Measurements from ENCODE around the gene KDM3B.

Gene KDM3B

DNA sequence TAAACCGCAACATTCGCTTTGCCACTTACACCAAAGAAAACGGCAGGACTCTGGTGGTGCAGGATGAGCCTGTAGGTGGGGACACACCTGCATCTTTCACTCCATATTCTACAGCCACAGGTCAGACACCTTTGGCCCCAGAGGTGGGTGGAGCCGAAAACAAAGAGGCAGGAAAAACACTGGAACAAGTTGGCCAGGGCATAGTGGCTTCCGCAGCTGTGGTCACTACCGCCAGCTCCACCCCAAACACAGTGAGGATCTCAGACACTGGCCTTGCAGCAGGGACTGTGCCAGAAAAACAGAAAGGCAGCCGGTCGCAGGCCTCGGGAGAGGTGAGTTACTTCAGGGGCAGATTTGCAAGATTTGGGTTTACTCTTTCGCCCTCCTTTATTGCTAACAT is 33.8 kb downstream of the KDM3B start:
- no peak for TF ChIP-seq FOXM1 (IDR thresholded peaks at IDR 0.05; ENCODE audit: borderline replicate concordance, low read depth)
- no peak for TF ChIP-seq CREB1 (IDR thresholded peaks at IDR 0.05; ENCODE audit: low read depth)
- no peak for TF ChIP-seq NFIC (IDR thresholded peaks at IDR 0.05)
- TF ChIP-seq CEBPB (IDR thresholded peaks at IDR 0.05): no peak
- TF ChIP-seq TCF12 (IDR thresholded peaks at IDR 0.05; ENCODE audit: low read depth): no peak
- no peak for TF ChIP-seq TAF1 (IDR thresholded peaks at IDR 0.05; ENCODE audit: low read depth)
- TF ChIP-seq MAX (IDR thresholded peaks at IDR 0.05): no peak
- no peak for TF ChIP-seq YY1 (IDR thresholded peaks at IDR 0.05; ENCODE audit: low read depth)
- no peak for TF ChIP-seq ZBTB7A (IDR thresholded peaks at IDR 0.05; ENCODE audit: low read depth)
- TF ChIP-seq TEAD4 (IDR thresholded peaks at IDR 0.05): no peak

DNA sequence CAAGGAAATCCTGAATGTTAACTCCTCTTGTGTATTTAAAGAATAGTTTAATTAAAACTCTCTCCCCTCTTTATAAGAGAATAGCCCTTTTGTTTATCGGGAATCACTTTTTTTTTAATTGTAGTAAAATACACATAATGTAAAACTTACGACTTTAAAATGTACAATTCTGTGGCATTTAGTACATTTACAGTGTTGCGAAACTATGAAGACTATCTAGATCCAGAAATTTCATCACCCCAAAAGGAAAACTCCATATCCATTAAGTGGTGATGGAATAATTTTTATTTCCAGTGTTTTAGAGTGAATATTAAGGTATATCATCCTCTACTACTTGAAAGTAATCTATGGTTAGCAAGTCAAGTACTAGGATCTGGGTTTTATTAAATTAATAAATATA is 36.8 kb downstream of the KDM3B start:
- peak; percentile 74; the same call in 1 of the 2 replicates for TF ChIP-seq CEBPB (IDR thresholded peaks at IDR 0.05)
- no peak for TF ChIP-seq TAF1 (IDR thresholded peaks at IDR 0.05; ENCODE audit: low read depth)

GRCh38 chr5:138391859-138392386 is 39.4 kb downstream of the KDM3B start:
- TF ChIP-seq, protein P1, sequence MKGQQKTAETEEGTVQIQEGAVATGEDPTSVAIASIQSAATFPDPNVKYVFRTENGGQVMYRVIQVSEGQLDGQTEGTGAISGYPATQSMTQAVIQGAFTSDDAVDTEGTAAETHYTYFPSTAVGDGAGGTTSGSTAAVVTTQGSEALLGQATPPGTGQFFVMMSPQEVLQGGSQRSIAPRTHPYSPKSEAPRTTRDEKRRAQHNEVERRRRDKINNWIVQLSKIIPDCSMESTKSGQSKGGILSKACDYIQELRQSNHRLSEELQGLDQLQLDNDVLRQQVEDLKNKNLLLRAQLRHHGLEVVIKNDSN (IDR thresholded peaks at IDR 0.05): no peak
- no peak for TF ChIP-seq CREB1 (IDR thresholded peaks at IDR 0.05; ENCODE audit: low read depth)
- TF ChIP-seq, protein P2, sequence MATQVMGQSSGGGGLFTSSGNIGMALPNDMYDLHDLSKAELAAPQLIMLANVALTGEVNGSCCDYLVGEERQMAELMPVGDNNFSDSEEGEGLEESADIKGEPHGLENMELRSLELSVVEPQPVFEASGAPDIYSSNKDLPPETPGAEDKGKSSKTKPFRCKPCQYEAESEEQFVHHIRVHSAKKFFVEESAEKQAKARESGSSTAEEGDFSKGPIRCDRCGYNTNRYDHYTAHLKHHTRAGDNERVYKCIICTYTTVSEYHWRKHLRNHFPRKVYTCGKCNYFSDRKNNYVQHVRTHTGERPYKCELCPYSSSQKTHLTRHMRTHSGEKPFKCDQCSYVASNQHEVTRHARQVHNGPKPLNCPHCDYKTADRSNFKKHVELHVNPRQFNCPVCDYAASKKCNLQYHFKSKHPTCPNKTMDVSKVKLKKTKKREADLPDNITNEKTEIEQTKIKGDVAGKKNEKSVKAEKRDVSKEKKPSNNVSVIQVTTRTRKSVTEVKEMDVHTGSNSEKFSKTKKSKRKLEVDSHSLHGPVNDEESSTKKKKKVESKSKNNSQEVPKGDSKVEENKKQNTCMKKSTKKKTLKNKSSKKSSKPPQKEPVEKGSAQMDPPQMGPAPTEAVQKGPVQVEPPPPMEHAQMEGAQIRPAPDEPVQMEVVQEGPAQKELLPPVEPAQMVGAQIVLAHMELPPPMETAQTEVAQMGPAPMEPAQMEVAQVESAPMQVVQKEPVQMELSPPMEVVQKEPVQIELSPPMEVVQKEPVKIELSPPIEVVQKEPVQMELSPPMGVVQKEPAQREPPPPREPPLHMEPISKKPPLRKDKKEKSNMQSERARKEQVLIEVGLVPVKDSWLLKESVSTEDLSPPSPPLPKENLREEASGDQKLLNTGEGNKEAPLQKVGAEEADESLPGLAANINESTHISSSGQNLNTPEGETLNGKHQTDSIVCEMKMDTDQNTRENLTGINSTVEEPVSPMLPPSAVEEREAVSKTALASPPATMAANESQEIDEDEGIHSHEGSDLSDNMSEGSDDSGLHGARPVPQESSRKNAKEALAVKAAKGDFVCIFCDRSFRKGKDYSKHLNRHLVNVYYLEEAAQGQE (IDR thresholded peaks at IDR 0.05; ENCODE audit: low read depth): no peak
- no peak for TF ChIP-seq YY1 (IDR thresholded peaks at IDR 0.05; ENCODE audit: low read depth)
- no peak for TF ChIP-seq EP300 (IDR thresholded peaks at IDR 0.05; ENCODE audit: borderline replicate concordance)
- no peak for TF ChIP-seq TEAD4 (IDR thresholded peaks at IDR 0.05)

DNA sequence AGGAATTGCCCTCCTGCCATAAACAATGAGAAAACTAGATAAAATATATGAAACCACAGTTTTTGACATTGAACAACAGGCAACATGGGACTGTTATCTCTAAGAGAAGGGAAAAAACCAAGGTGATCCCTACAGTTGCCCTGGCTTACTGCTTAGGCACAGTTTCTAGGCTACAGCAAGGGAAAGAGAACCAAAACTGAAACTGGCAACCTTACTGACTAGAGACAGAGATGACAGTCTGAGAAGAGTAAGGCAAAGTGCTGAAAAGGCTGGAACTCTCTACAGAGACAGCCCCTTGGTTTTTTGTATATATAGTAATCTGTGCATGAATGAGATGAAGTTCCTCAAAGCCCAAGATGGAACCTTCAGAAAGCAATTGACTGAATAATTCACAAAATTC is 50.2 kb downstream of the KDM3B start:
- TF ChIP-seq TEAD4 (IDR thresholded peaks at IDR 0.05) (no peak), MAX (IDR thresholded peaks at IDR 0.05) (no peak), EP300 (IDR thresholded peaks at IDR 0.05; ENCODE audit: borderline replicate concordance) (no peak)

DNA sequence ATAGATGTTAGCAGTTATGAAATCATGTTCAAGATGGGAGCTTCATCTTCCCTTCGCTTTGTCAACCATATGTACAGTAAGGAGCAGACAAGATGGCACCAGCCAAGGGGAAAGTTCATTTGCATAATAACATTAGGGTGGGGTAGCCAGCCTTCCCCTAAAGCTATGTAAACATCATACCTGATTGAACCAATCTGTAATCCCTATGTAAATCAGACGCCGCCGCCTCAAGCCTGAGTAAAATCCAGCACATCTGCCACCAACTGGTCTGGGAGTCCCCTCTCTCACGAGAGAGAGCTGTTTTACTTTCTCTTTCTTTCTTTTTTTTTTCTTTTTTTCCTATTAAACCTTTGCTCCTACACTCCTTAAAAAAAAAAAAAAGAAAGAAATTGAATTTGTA is 55.5 kb downstream of the KDM3B start:
- TF ChIP-seq, protein P2 (IDR thresholded peaks at IDR 0.05; ENCODE audit: low read depth): no peak
- TF ChIP-seq EGR1 (IDR thresholded peaks at IDR 0.05) (no peak), TEAD4 (IDR thresholded peaks at IDR 0.05) (no peak), MAX (IDR thresholded peaks at IDR 0.05) (no peak), RAD21 (IDR thresholded peaks at IDR 0.05; ENCODE audit: low read depth) (no peak), CEBPB (IDR thresholded peaks at IDR 0.05) (no peak), CREB1 (IDR thresholded peaks at IDR 0.05; ENCODE audit: low read depth) (no peak), TCF12 (IDR thresholded peaks at IDR 0.05; ENCODE audit: low read depth) (no peak), TAF1 (IDR thresholded peaks at IDR 0.05; ENCODE audit: low read depth) (no peak), NFIC (IDR thresholded peaks at IDR 0.05) (no peak), EP300 (IDR thresholded peaks at IDR 0.05; ENCODE audit: borderline replicate concordance) (no peak)
- TF ChIP-seq, protein P1 (IDR thresholded peaks at IDR 0.05): no peak

GRCh38 chr5:138410996-138411640 is 58.6 kb downstream of the KDM3B start:
- peak; percentile 56 for TF ChIP-seq RAD21 (IDR thresholded peaks at IDR 0.05; ENCODE audit: low read depth)

GRCh38 chr5:138418444-138418843 is 66.0 kb downstream of the KDM3B start:
- TF ChIP-seq, protein P2 (IDR thresholded peaks at IDR 0.05; ENCODE audit: low read depth): no peak
- TF ChIP-seq EGR1 (IDR thresholded peaks at IDR 0.05): no peak

Data from Ishikawa (cell line).